Activated naive CD4-positive, alpha-beta T cell treated with anti-CD3 and anti-CD28 coated beads, Interleukin-2, amount 10 ng/mL, durations not matched to agents 7 days and 5 days (primary cell): ENCODE results near the gene ETDB.
A peak's percentile ranks its signal among the peaks of the same experiment; 100 is the strongest.
"Not testable (repeated sequence)": the region's sequence is repeated elsewhere in the genome, so short reads cannot be mapped to it uniquely, and the experiment has no call there.

Experiments
- CTCF ChIA-PET: fragments of 350-600 bp; sonication (Branson Sonifier 250); formaldehyde crosslinking; loops from one replicate; lab custom pipeline; 2021; ENCODE audit warnings: antibody characterized with exemption; lab: Charles Lee
- DNase-seq: peaks from one replicate; pipeline ENCODE4 v3.0.0-alpha.2; 2020
- H3K27ac Mint-ChIP-seq: one replicate; pipeline ENCODE4 v1.8.0; 2021; ENCODE audit warnings: mild to moderate bottlenecking, moderate library complexity, mixed read lengths
- H3K27me3 Mint-ChIP-seq: one replicate; pipeline ENCODE4 v1.8.0; 2021; ENCODE audit warnings: mild to moderate bottlenecking, mixed read lengths
- H3K36me3 Mint-ChIP-seq: one replicate; pipeline ENCODE4 v1.8.0; 2021; ENCODE audit warnings: mixed read lengths
- H3K4me1 Mint-ChIP-seq: one replicate; pipeline ENCODE4 v1.8.0; 2021; ENCODE audit warnings: mixed read lengths
- H3K4me3 Mint-ChIP-seq: one replicate; pipeline ENCODE4 v1.8.0; 2021; ENCODE audit warnings: mild to moderate bottlenecking, moderate library complexity, mixed read lengths
- H3K9me3 Mint-ChIP-seq: one replicate; pipeline ENCODE4 v1.8.0; 2021; ENCODE audit warnings: mixed read lengths

Gene ETDB

DNA sequence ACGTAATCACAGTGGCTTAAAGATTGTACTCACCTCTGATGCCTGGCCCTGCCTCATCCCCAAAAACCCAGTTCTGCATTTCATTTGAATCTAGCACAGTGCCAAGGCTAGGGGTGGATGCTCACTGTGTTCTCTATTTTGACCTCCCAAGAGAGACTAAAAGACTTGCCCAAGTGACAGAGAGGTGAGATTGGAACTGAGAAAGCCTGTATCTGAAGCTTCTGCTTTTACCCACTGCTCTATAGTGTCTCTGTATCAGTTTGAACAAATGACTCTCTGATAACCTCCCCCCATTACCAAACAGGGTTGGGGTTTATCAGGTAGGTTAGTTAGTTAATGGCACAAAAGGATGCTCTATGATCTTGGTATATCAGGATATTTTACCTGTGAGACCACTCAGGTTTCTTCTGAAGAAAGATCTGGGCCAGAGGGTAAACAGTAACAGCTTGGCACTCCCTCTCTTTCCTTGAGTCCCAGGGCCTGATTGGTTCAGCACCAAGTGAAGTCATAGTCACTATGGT lies at the start of gene ETDB:
Gene ETDB, minus strand, starts transcription at position 471 of the 521 bp plus-strand sequence. CDS start 1,265 bp downstream, outside the sequence.
- CTCF ChIA-PET, H3K27ac Mint-ChIP-seq, H3K27me3 Mint-ChIP-seq, H3K4me3 Mint-ChIP-seq, H3K36me3 Mint-ChIP-seq, H3K9me3 Mint-ChIP-seq, H3K4me1 Mint-ChIP-seq, DNase-seq: not testable (repeated sequence)

DNA sequence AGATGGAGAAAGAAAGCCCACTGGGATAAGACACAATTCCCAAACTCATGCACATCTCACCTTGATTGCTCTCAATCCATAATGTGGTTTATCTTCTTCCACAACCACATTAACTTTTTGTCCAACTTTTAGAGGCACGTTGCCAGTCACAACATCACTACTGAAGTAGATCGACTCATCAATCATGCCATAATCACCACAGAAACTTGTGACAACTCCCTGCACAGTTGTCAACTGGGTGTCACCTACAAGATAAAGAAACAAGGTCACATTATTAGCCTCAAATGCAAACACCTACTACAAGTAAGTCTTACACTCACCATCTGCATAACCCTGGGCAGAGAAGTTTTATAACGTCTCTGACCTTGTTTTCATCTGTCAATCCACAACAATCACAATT lies 49.2 kb upstream of the ETDB start:
- H3K27ac Mint-ChIP-seq, H3K36me3 Mint-ChIP-seq, DNase-seq, H3K27me3 Mint-ChIP-seq, H3K4me1 Mint-ChIP-seq, H3K4me3 Mint-ChIP-seq, H3K9me3 Mint-ChIP-seq: not testable (repeated sequence)
- CTCF ChIA-PET: interaction anchor here (0.9 kb wide), 1 partner anchor 57 kb away, joined by 4 read pairs; no protein-coding TSS in a partner anchor

DNA sequence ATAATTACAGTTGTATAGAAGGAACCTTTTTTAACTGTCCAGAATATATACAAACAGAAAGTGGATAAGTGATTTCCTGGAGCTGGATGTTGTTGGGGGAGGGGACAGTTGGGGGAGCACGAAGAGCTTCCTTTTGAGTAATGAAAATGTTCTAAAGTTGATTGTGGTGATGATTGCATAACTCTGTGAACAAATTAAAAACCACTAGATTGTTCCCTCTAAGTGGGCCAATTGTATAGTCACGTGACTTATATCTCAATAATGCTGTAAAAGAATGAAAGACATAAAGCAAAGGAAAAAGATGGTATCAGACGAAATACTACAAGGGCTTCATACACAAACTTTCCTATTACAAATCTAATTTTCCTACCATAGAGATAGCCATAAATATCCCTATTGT lies 48.2 kb upstream of the ETDB start:
- Mint-ChIP-seq H3K27ac (no peak overlapping the region), H3K4me1 (no peaks in the 10 kb centered on the region), H3K9me3 (no peaks in the 10 kb centered on the region), H3K27me3 (peaks cover 4% of the 10 kb centered on the region), H3K36me3 (no peaks in the 10 kb centered on the region), H3K4me3 (no peak overlapping the region)
- CTCF ChIA-PET: no interaction called here
- DNase-seq: no peak

DNA sequence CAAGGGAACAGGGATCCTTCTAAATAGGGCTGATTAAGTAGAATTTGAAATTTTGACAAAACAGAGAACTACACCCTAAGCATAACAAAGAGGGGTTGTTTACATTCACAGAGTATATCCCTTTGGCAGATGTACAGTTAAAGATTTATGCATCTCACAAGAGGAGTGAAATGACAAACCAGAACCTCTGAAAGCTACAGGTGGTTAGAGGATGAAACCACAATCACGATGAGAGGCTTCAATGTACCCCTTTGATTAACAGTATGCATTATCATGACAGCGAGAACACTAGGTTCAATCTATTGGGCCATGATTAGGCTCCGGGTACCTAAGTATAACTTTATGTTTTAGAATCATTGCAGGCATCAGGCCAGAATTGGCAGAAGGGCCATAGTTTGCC lies 34.4 kb upstream of the ETDB start:
- H3K27me3 Mint-ChIP-seq, CTCF ChIA-PET, DNase-seq, H3K4me3 Mint-ChIP-seq, H3K36me3 Mint-ChIP-seq, H3K27ac Mint-ChIP-seq, H3K4me1 Mint-ChIP-seq, H3K9me3 Mint-ChIP-seq: not testable (repeated sequence)

DNA sequence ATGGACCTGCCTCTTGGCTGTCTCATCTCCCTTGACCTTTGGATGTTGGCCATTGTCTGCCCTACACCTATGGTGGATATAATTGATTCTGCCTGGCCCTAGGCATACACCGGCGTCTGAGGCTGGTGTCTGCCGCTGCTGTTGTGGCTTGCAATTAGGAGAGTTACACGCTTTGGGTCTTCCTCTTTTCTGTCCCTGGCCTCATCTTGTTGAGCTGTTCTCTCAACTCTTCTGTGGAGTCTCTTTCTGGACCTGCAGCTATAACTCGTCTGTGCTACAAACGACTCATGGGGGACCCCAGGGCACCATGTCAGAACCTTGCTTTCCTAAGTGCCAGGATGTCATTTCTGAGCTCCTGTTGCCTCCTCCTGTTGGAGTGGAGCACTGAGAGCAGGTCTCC lies 5.8 kb upstream of the ETDB start:
- H3K4me3 Mint-ChIP-seq, H3K36me3 Mint-ChIP-seq, CTCF ChIA-PET, H3K9me3 Mint-ChIP-seq, DNase-seq, H3K27me3 Mint-ChIP-seq, H3K4me1 Mint-ChIP-seq, H3K27ac Mint-ChIP-seq: not testable (repeated sequence)

DNA sequence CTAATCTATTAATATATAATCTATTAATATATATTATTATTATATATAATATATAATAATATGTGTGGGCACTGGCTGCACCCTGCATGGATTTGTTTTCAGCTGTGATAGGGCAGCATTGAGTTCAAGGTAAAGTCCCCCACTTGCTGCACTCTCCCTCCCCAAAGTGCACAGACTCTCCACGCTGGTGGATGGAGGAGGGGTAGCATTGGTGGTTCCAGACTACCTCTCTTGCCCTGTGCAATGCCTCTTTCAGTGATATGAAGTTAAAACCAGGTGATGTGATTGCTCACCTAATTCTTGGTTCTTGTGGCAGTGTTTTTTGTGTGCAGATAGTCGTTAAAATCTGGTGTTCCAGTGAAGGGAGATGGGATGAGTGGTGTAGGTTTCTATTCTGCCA lies 4.3 kb downstream of the ETDB start:
- H3K27me3 Mint-ChIP-seq, H3K9me3 Mint-ChIP-seq, H3K4me1 Mint-ChIP-seq, DNase-seq, H3K36me3 Mint-ChIP-seq, H3K27ac Mint-ChIP-seq, H3K4me3 Mint-ChIP-seq, CTCF ChIA-PET: not testable (repeated sequence)

DNA sequence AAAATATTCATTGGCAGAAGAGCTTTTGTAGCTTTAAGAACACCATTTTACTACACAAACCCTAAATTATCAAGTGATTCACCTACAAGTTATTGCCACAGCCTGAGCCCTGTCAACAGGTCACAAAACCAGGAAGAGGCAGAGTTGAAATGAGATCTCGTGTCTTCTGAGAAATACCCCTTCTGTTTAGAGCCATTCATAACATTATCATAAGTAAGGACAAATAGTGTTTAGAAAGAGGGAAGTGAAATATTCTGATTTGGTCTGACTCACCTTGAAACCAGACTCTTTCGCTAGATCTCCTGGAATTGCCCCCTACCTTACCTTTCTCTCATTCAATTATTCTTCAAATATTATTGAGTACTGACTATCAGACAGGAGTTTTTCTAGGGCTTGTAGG lies 5.9 kb downstream of the ETDB start:
- Mint-ChIP-seq H3K4me3 (no peak overlapping the region), H3K36me3 (no peaks in the 10 kb centered on the region), H3K27ac (no peak overlapping the region), H3K27me3 (peaks cover 10% of the 10 kb centered on the region), H3K4me1 (no peaks in the 10 kb centered on the region), H3K9me3 (no peaks in the 10 kb centered on the region)
- CTCF ChIA-PET: interaction anchor here (4.2 kb wide), 1 partner anchor 71 kb away, joined by 26 read pairs; no protein-coding TSS in a partner anchor
- no peak for DNase-seq

DNA sequence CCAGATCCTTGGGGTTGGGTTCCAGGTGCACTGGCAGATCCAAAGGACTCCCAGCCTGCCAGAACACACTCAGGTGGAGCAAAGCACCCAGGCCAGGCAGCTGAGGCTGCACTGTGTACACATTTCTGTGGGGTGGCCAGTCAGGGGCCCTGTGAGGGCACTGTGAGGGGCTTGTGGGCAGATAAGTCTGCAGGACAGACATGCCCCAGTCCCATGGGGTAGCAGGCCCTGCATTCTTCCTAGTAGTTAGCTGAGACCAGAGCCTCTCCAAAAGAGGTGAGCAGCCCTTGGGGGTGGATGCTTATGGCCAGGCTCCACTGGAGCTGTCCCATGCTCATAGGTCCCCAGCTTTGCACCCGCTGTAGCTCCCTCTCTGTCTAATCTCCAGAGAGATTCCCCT lies 7.6 kb downstream of the ETDB start:
- DNase-seq: no peak
- Mint-ChIP-seq H3K4me1 (no peaks in the 10 kb centered on the region), H3K36me3 (no peaks in the 10 kb centered on the region), H3K4me3 (no peak overlapping the region), H3K27me3 (peaks cover 20% of the 10 kb centered on the region), H3K9me3 (no peaks in the 10 kb centered on the region), H3K27ac (no peak overlapping the region)
- CTCF ChIA-PET: interaction anchor here (1.0 to 4.2 kb wide), 3 partner anchors 57 to 351 kb away, joined by 4 to 26 read pairs (median 4); no protein-coding TSS in a partner anchor

DNA sequence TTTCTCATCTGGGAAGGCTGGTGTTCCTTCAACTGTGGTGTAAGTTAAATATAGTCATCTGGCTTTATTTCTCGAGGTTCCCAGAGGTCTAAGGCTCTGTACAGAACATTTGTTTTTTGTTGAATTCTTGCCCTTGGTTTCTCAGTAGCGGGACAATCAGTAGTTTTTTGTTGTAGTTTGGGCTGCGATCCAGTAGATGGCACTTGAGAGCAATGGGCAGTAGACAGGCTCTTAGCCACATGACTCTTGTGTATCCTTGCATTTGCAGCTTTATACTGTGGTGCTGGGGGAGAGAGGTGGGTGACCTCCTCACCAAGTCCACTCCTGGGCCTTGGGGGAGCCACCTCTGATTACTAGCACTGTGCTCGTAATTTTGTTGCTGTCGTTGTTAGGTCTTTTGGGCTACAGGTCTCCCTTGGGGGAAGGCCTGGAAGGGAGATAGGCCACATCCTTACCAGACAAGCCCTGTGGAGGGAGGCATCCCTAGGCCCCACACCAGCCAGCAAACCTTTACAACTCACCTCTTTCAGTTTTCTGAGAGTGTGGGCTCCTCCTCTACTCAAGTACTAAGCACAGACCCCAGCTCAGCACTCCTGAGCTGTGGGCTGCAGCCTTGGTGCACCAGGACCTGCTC lies 8.1 kb downstream of the ETDB start:
- Mint-ChIP-seq H3K4me1 (no peaks in the 10 kb centered on the region), H3K4me3 (no peak overlapping the region), H3K27ac (no peak overlapping the region), H3K36me3 (no peaks in the 10 kb centered on the region), H3K9me3 (no peaks in the 10 kb centered on the region), H3K27me3 (peaks cover 20% of the 10 kb centered on the region)
- CTCF ChIA-PET: interaction anchor here (0.8 to 4.2 kb wide), 4 partner anchors 58 to 352 kb away, joined by 3 to 26 read pairs (median 4); no protein-coding TSS in a partner anchor
- DNase-seq: peak; percentile 45

DNA sequence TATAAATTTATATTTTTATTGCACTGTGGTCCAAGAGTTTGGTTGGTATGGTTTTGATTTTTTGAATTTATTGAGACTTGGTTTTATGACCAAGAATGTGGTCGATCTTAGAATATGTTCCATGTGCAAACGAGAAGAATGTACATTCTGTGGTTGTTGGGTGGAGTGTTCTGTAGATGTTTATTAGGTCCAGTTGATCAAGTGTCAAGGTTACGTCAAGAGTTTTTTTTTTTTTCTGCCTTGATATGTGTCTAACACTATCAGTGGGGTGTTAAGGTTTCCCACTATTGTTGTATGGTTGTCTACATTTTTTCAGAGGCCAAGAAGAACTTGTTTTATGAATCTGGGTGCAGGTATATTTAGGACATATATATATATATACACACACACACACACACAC lies 10.8 kb downstream of the ETDB start:
- CTCF ChIA-PET: no interaction called here
- peaks cover 25% of the 10 kb centered on the region for H3K27me3 Mint-ChIP-seq
- H3K9me3 Mint-ChIP-seq: no peaks in the 10 kb centered on the region
- no peak overlapping the region for H3K4me3 Mint-ChIP-seq
- H3K4me1 Mint-ChIP-seq: no peaks in the 10 kb centered on the region
- no peaks in the 10 kb centered on the region for H3K36me3 Mint-ChIP-seq
- no peak overlapping the region for H3K27ac Mint-ChIP-seq
- no peak for DNase-seq

DNA sequence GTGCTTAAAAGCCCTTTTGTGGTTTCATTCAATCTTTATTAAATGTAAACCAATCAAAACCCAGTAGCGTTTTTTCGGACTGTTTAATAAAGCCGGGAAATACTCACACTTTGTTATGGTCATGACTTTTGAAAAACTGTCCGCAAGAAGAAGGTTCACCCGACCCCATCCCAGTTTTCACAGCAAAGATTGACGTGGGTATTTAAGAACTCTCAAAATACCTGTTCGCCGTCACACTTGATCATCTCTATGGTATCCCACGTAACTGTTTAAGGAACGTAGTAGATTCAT lies 20.9 kb downstream of the ETDB start:
- Mint-ChIP-seq H3K27me3 (peaks cover 56% of the 10 kb centered on the region), H3K4me3 (peak overlapping the region; percentile 44), H3K4me1 (peaks cover 8% of the 10 kb centered on the region), H3K9me3 (no peaks in the 10 kb centered on the region), H3K27ac (no peak overlapping the region), H3K36me3 (no peaks in the 10 kb centered on the region)
- DNase-seq: no peak
- CTCF ChIA-PET: no interaction called here

DNA sequence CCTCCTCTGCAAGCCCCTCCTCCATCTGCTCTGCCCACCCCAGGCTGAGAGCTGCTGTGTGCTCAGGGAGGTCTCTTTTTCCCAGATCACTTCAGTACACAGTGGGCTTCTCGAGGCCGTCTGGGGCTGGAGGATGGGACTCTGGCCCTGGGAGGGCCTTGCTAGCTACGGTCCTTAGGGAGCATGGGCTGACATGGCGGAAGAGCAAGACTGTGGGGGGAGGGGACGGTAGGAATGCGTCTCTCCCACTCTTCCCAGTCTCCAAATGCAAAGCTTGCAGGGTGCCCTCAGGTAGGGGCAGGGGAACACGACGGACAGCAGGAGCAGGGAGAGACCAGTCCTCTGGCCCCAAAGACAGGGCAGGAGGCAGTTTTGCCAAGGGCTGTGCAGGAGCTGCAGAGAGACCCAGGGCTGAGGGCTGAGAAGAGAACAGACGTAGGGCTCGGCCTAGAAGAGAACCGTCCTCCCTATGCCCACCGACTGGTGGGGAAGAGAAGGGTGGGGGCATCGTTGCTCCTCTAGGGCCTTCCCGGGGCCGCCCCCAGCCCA lies 23.1 kb downstream of the ETDB start:
- Mint-ChIP-seq H3K4me3 (peak overlapping the region; percentile 33), H3K27me3 (peaks cover 66% of the 10 kb centered on the region)
- DNase-seq, H3K36me3 Mint-ChIP-seq, H3K9me3 Mint-ChIP-seq, CTCF ChIA-PET, H3K4me1 Mint-ChIP-seq, H3K27ac Mint-ChIP-seq: not testable (repeated sequence)

DNA sequence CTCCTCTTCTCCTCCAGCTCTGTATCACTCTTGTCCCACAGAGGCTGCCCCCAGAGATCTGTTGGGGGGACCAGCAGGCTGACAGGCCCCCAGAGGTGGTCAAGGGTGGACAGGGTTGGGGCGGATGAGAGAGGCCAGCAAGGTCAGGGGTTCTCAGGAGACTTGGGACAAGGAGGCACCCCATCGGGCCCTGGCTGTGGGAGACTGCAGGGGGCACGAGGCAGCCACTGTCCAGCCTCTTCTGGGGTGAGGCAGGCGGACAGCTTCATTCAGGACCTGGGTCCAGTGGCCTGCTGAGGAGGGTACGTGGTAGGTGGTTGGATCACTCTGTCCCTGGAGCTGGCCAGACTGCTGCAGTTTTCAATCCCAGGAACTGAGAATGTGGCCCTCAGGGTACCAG lies 24.6 kb downstream of the ETDB start:
- DNase-seq: no peak
- Mint-ChIP-seq H3K27me3 (peaks cover 69% of the 10 kb centered on the region), H3K9me3 (no peaks in the 10 kb centered on the region), H3K4me1 (peaks cover 8% of the 10 kb centered on the region), H3K4me3 (no peak overlapping the region), H3K36me3 (no peaks in the 10 kb centered on the region), H3K27ac (no peak overlapping the region)
- CTCF ChIA-PET: no interaction called here

DNA sequence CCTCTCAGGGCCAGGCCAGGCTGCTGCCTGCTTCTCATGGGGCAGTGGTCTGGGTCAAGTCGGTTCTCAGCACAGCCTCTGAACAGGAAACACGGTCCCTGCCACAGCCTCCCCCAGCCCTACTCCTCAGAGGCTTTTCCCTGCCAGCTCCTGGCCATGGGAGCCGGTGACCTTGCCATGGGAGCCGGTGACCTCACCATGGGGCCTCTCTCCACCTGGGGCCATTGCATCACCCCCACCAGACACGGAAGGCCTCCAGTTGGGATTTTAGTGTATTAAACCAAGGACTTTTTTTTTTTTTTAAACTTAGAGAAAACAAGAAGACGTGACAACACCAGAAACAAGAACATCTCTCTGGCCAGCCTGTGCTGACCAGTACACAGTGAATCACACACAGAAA lies 25.6 kb downstream of the ETDB start:
- H3K4me3 Mint-ChIP-seq: no peak overlapping the region
- H3K4me1 Mint-ChIP-seq: peaks cover 8% of the 10 kb centered on the region
- H3K27ac Mint-ChIP-seq: no peak overlapping the region
- H3K9me3 Mint-ChIP-seq: no peaks in the 10 kb centered on the region
- peaks cover 63% of the 10 kb centered on the region for H3K27me3 Mint-ChIP-seq
- CTCF ChIA-PET: no interaction called here
- no peaks in the 10 kb centered on the region for H3K36me3 Mint-ChIP-seq
- no peak for DNase-seq

DNA sequence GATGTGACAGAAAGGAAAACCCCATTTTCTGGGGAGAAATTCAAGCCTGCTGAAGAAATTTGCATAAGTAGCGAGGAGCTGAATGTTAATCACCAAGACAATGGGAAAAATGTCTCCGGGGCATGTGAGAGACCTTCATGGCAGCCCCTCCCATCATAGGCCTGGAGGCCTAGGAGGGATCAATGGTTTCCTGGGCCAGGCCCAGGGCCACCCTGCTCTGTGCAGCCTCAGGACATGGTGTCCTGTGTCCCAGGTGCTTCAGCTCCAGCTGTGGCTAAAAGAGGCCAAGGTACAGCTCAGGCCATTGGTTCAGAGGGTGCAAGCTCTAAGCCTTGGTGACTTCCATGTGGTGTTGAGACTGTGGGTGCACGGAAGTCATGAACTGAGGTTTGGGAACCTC lies 31.2 kb downstream of the ETDB start:
- H3K36me3 Mint-ChIP-seq: no peaks in the 10 kb centered on the region
- H3K4me1 Mint-ChIP-seq: peaks cover 6% of the 10 kb centered on the region
- CTCF ChIA-PET: no interaction called here
- no peak overlapping the region for H3K27ac Mint-ChIP-seq
- no peak for DNase-seq
- peaks cover 17% of the 10 kb centered on the region for H3K27me3 Mint-ChIP-seq
- no peaks in the 10 kb centered on the region for H3K9me3 Mint-ChIP-seq
- no peak overlapping the region for H3K4me3 Mint-ChIP-seq
